B cell (primary cell): ENCODE results near the gene GRK1. TPM values are rescaled to one million over a fixed set of nuclear protein-coding genes. Genes with fewer than 3 reads are reported as not detected.

ENCODE experiments used
- ATAC-seq: fragments of 200-7000 bp; cut with Tn5 transposase; one replicate; pipeline ENCODE4 v1.10.0; 2021; ENCODE audit warnings: low read depth, mild to moderate bottlenecking, moderate number of reproducible peaks, moderate library complexity
- CTCF ChIA-PET: fragments of 350-600 bp; sonication (Branson Sonifier 250); formaldehyde crosslinking; loops from one replicate; lab custom pipeline; 2021; ENCODE audit warnings: antibody characterized with exemption, inconsistent platforms; lab: Charles Lee
- POLR2A ChIA-PET: fragments of 350-600 bp; sonication (Branson Sonifier 250); formaldehyde crosslinking; loops from one replicate; lab custom pipeline; 2021; ENCODE audit warnings: antibody characterized with exemption; lab: Charles Lee
- DNase-seq: peaks from one replicate; pipeline ENCODE4 v3.0.0; 2013
- H2AFZ ChIP-seq: 2 replicates; pipeline ENCODE4 v1.6.1; 2012; ENCODE audit warnings: mild to moderate bottlenecking, low read depth, low read length; ENCODE audit not compliant: insufficient read depth, poor library complexity, severe bottlenecking
- H3K27ac ChIP-seq, 2 donors: 1 replicate in 1 of 2; 2 replicates in 1 of 2; pipeline ENCODE4 v1.5.1; 2012 to 2013; ENCODE audit warnings: low read length in 2 of 2, mild to moderate bottlenecking in 2 of 2, moderate library complexity in 1 of 2
- H3K27me3 ChIP-seq, 4 experiments: fragments of 200-600 bp in 1 of 4; sonication (generic) in 1 of 4; replicated peaks in 1 of 4; 1 replicate in 2 of 4; 2 replicates in 2 of 4; pipeline versions ENCODE4 v1.6.1 to v1.7.0; 2013 to 2016; ENCODE audit warnings: low read length in 3 of 4, mild to moderate bottlenecking in 2 of 4, mixed read lengths in 1 of 4, moderate library complexity in 1 of 4; ENCODE audit not compliant: insufficient read depth in 4 of 4, control insufficient read depth in 3 of 4; ENCODE audit errors: control extremely low read depth in 1 of 4
- H3K36me3 ChIP-seq, 2 experiments: replicated peaks in 1 of 2; 1 replicate in 1 of 2; 2 replicates in 1 of 2; pipeline versions ENCODE4 v1.6.1 to v1.7.1; 2013; ENCODE audit warnings: low read length in 1 of 2; ENCODE audit not compliant: insufficient read depth in 2 of 2, control insufficient read depth in 1 of 2; ENCODE audit errors: control extremely low read depth in 1 of 2, extremely low read depth in 1 of 2
- H3K4me1 ChIP-seq, 2 donors: fragments of 200-600 bp in 1 of 2; sonication (generic) in 1 of 2; 1 replicate in 1 of 2; 2 replicates in 1 of 2; pipeline versions ENCODE4 v1.5.1 to v1.6.1; 2013 to 2017; ENCODE audit warnings: low read length in 2 of 2; ENCODE audit not compliant: control insufficient read depth in 2 of 2, insufficient read depth in 2 of 2
- H3K4me2 ChIP-seq: replicated peaks from 2 replicates; pipeline ENCODE3; 2012; ENCODE audit warnings: mild to moderate bottlenecking, low read depth, low read length; ENCODE audit not compliant: poor library complexity, severe bottlenecking
- H3K4me3 ChIP-seq, 5 experiments: fragments of 200-600 bp in 1 of 5; sonication (generic) in 1 of 5; 1 replicate in 3 of 5; 2 replicates in 2 of 5; pipeline versions ENCODE4 v1.5.1 to v1.7.0; 2011 to 2016; ENCODE audit warnings: low read length in 4 of 5, mild to moderate bottlenecking in 4 of 5, low read depth in 2 of 5, control low read depth in 1 of 5, moderate library complexity in 1 of 5; ENCODE audit not compliant: insufficient read depth in 1 of 5; ENCODE audit errors: control extremely low read depth in 1 of 5, extremely low read depth in 1 of 5
- H3K79me2 ChIP-seq: fragments of 200-600 bp; sonication (generic); one replicate; pipeline ENCODE4 v1.6.0; 2016; ENCODE audit warnings: low read length; ENCODE audit not compliant: control insufficient read depth, insufficient read depth
- H3K9ac ChIP-seq: fragments of 200-600 bp; sonication (generic); 2 replicates; pipeline ENCODE4 v1.6.1; 2017; ENCODE audit warnings: mild to moderate bottlenecking, low read length, moderate library complexity
- H3K9me3 ChIP-seq, 3 donors: one replicate each; pipeline versions ENCODE4 v1.6.1 to v1.7.1; 2013; ENCODE audit warnings: low read length in 2 of 3; ENCODE audit not compliant: control insufficient read depth in 2 of 3, insufficient read depth in 1 of 3; ENCODE audit errors: control extremely low read depth in 1 of 3
- H4K20me1 ChIP-seq: 2 replicates; pipeline ENCODE4 v1.6.0; 2012; ENCODE audit warnings: mild to moderate bottlenecking, low read length; ENCODE audit not compliant: insufficient read depth, control insufficient read depth, poor library complexity, severe bottlenecking
- H3K27ac Mint-ChIP-seq: one replicate; pipeline ENCODE4 v1.8.0; 2021; ENCODE audit warnings: mixed read lengths
- H3K27me3 Mint-ChIP-seq: one replicate; pipeline ENCODE4 v1.8.0; 2021; ENCODE audit warnings: mixed read lengths
- H3K4me1 Mint-ChIP-seq: one replicate; pipeline ENCODE4 v1.8.0; 2021; ENCODE audit warnings: mixed read lengths
- H3K4me3 Mint-ChIP-seq: one replicate; pipeline ENCODE4 v1.8.0; 2021; ENCODE audit warnings: mixed read lengths
- H3K9me3 Mint-ChIP-seq: one replicate; pipeline ENCODE4 v1.8.0; 2022; ENCODE audit warnings: mixed read lengths; ENCODE audit not compliant: insufficient read depth
- EZH2 ChIP-seq: IDR thresholded peaks from 2 replicates; pipeline ENCODE4 v1.6.1; 2012; ENCODE audit warnings: borderline replicate concordance, low read depth, mild to moderate bottlenecking, moderate library complexity, low read length; ENCODE audit not compliant: insufficient read depth, poor library complexity, severe bottlenecking
- WGBS: methylation state at CpG from one replicate; pipeline ENCODE4 v1.1.5; 2013; ENCODE audit warnings: missing lambda C conversion rate; ENCODE audit not compliant: insufficient coverage; 5-methylcytosine and 5-hydroxymethylcytosine counted together
- intact Hi-C: fragments of 100-400 bp; cut with micrococcal nuclease; formaldehyde crosslinking; loops from one replicate; pipeline ENCODE4 v1.10.0; 2022
- polyA plus RNA-seq: library from polyadenylated mRNA; depleted of rRNA; stranded (reverse); fragments of >200 nt; gene quantifications from 2 replicates; pipeline ENCODE4 v1.2.3, GENCODE V29; 2012
- total RNA-seq, 2 donors: library from RNA; stranded (reverse); fragments of 120-200 nt in 1 of 2; gene quantifications; 1 replicate in 1 of 2; 2 replicates in 1 of 2; pipeline versions ENCODE4 v1.2.3 to v1.2.4, GENCODE V29; 2013 to 2022
- TF ChIP-seq, protein P1 (sequence below): fragments of 200-600 bp; IDR thresholded peaks from one replicate; pipeline ENCODE4 v1.8.0; 2022; ENCODE audit warnings: antibody characterized with exemption, mild to moderate bottlenecking

GRK1 gene
- total and polyA plus RNA-seq, 2 donors (not counting 1 experiment from before 2014, with no cell fraction given) = not detected

- ATAC-seq = no peak
- H3K36me3 ChIP-seq = no peaks in the 10 kb centered on the region
Measured at GRCh38 chr13:113744197-113745000, 77.4 kb downstream of the GRK1 start.

GRCh38 chr13:113745059-113745458 is 78.0 kb downstream of the GRK1 start:
- peaks cover 0 to 12% (median 0%) of the 10 kb centered on the region in 3 donors for H3K9me3 ChIP-seq
- Mint-ChIP-seq H3K9me3 (no peaks in the 10 kb centered on the region), H3K4me1 (peaks cover 11% of the 10 kb centered on the region), H3K4me3 (no peak overlapping the region), H3K27me3 (peaks cover 17% of the 10 kb centered on the region), H3K27ac (no peak overlapping the region)
- no peak overlapping the region for H3K4me3 ChIP-seq
- H3K4me2 ChIP-seq = no peak overlapping the region
- peaks cover 17 to 18% of the 10 kb centered on the region in 2 donors for H3K4me1 ChIP-seq
- no peak for DNase-seq
- no peaks in the 10 kb centered on the region for H3K36me3 ChIP-seq
- CTCF ChIA-PET = no interaction called here
- no peak overlapping the region for H3K9ac ChIP-seq
- 100% methylated on average over 2 of the region's 9 CpGs for WGBS
- no peak for ATAC-seq
- intact Hi-C loops = no loop called here
- TF ChIP-seq, protein P1, sequence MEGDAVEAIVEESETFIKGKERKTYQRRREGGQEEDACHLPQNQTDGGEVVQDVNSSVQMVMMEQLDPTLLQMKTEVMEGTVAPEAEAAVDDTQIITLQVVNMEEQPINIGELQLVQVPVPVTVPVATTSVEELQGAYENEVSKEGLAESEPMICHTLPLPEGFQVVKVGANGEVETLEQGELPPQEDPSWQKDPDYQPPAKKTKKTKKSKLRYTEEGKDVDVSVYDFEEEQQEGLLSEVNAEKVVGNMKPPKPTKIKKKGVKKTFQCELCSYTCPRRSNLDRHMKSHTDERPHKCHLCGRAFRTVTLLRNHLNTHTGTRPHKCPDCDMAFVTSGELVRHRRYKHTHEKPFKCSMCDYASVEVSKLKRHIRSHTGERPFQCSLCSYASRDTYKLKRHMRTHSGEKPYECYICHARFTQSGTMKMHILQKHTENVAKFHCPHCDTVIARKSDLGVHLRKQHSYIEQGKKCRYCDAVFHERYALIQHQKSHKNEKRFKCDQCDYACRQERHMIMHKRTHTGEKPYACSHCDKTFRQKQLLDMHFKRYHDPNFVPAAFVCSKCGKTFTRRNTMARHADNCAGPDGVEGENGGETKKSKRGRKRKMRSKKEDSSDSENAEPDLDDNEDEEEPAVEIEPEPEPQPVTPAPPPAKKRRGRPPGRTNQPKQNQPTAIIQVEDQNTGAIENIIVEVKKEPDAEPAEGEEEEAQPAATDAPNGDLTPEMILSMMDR = no peak
- no peak for TF ChIP-seq EZH2
- peaks cover 0 to 36% (median 15%) of the 10 kb centered on the region in 4 experiments for H3K27me3 ChIP-seq
- H3K79me2 ChIP-seq = no peaks in the 10 kb centered on the region
- H2AFZ ChIP-seq = no peak overlapping the region
- no peaks in the 10 kb centered on the region for H4K20me1 ChIP-seq
- no peak overlapping the region for H3K27ac ChIP-seq
- POLR2A ChIA-PET = no interaction called here

More at GRCh38 chr13:113744197-113745000, 77.4 kb downstream of the GRK1 start:
- no peak overlapping the region for H3K27ac ChIP-seq
- H3K4me2 ChIP-seq = no peak overlapping the region
- H3K4me1 Mint-ChIP-seq = peaks cover 11% of the 10 kb centered on the region
- peaks cover 17 to 18% of the 10 kb centered on the region in 2 donors for H3K4me1 ChIP-seq
- WGBS = 88% methylated on average over 17 of the region's 21 CpGs
- H3K27ac Mint-ChIP-seq = no peak overlapping the region
- no peaks in the 10 kb centered on the region for H3K79me2 ChIP-seq
- peaks cover 0 to 14% (median 0%) of the 10 kb centered on the region in 3 donors for H3K9me3 ChIP-seq
- peaks cover 0 to 42% (median 15%) of the 10 kb centered on the region in 4 experiments for H3K27me3 ChIP-seq
- peaks cover 17% of the 10 kb centered on the region for H3K27me3 Mint-ChIP-seq
- no peak overlapping the region for H3K4me3 Mint-ChIP-seq
- H2AFZ ChIP-seq = no peak overlapping the region
- intact Hi-C loops = no loop called here
- DNase-seq = no peak
- TF ChIP-seq, protein P1 = no peak
- TF ChIP-seq EZH2 = no peak
- ChIA-PET CTCF (no interaction called here), POLR2A (no interaction called here)
- no peaks in the 10 kb centered on the region for H3K9me3 Mint-ChIP-seq
- no peak overlapping the region for H3K9ac ChIP-seq
- no peak overlapping the region for H3K4me3 ChIP-seq
- no peaks in the 10 kb centered on the region for H4K20me1 ChIP-seq
